Activated CD4-positive, alpha-beta memory T cell treated with anti-CD3 and anti-CD28 coated beads for 36 hours (primary cell): Measurements from ENCODE around the gene DARS2. TPM values are rescaled to one million over a fixed set of nuclear protein-coding genes. Genes with fewer than 3 reads are reported as not detected.
A peak's percentile ranks its signal among the peaks of the same experiment; 100 is the strongest.
"Not testable (repeated sequence)": the region's sequence is repeated elsewhere in the genome, so short reads cannot be mapped to it uniquely, and the experiment has no call there.

Experiments
- CTCF ChIA-PET: fragments of 350-600 bp; sonication (Branson Sonifier 250); formaldehyde crosslinking; loops from one replicate; lab custom pipeline; 2021; ENCODE audit warnings: antibody characterized with exemption, inconsistent platforms; lab: Charles Lee
- POLR2A ChIA-PET: fragments of 350-600 bp; sonication (Branson Sonifier 250); formaldehyde crosslinking; loops from one replicate; lab custom pipeline; 2021; ENCODE audit warnings: antibody characterized with exemption; lab: Charles Lee
- DNase-seq: peaks from one replicate; pipeline ENCODE4 v3.0.0-alpha.2; 2020
- H3K27ac Mint-ChIP-seq: one replicate; pipeline ENCODE4 v1.8.0; 2021; ENCODE audit warnings: mixed read lengths
- H3K27me3 Mint-ChIP-seq: one replicate; pipeline ENCODE4 v1.8.0; 2021; ENCODE audit warnings: mixed read lengths
- H3K36me3 Mint-ChIP-seq: one replicate; pipeline ENCODE4 v1.8.0; 2021; ENCODE audit warnings: mixed read lengths
- H3K4me1 Mint-ChIP-seq: one replicate; pipeline ENCODE4 v1.8.0; 2021; ENCODE audit warnings: low read depth, mixed read lengths
- H3K4me3 Mint-ChIP-seq: one replicate; pipeline ENCODE4 v1.8.0; 2021; ENCODE audit warnings: mild to moderate bottlenecking, mixed read lengths
- H3K9me3 Mint-ChIP-seq: one replicate; pipeline ENCODE4 v1.8.0; 2021; ENCODE audit warnings: mixed read lengths
- intact Hi-C: fragments of 100-400 bp; cut with micrococcal nuclease; formaldehyde crosslinking; loops from one replicate; pipeline ENCODE4 v1.15.1; 2023
- total RNA-seq, 2 experiments: library from RNA; stranded (reverse); gene quantifications; one replicate each; pipeline ENCODE4 v1.2.3, GENCODE V29; 2021

DARS2 gene
- total RNA-seq, 2 experiments from 2014 or later, result 43.1 to 43.6 TPM

- CTCF ChIA-PET, result interaction anchor here (0.7 to 3.5 kb wide), 6 partner anchors 46 to 1081 kb away, joined by 3 to 75 read pairs (median 4); partner anchors contain the start of genes KLHL20 and PRDX6
- DNase-seq, result no peak
- POLR2A ChIA-PET, result interaction anchor here (0.7 to 3.3 kb wide), 10 partner anchors 13 to 385 kb away, joined by 3 to 25 read pairs (median 4); partner anchors contain the start of genes GAS5, KLHL20 and ZBTB37
- intact Hi-C loops, result loop anchor here (1.0 to 5.0 kb wide), 8 partner anchors 44 to 1175 kb away; partner anchors contain the start of genes CACYBP, KLHL20, PRDX6 and RC3H1
- H3K36me3 Mint-ChIP-seq, result peaks cover 24% of the 10 kb centered on the region
- peak overlapping the region; percentile 98 for H3K4me3 Mint-ChIP-seq
- H3K9me3 Mint-ChIP-seq, result no peaks in the 10 kb centered on the region
- H3K4me1 Mint-ChIP-seq, result peaks cover 45% of the 10 kb centered on the region
- no peaks in the 10 kb centered on the region for H3K27me3 Mint-ChIP-seq
- peak overlapping the region; percentile 99 for H3K27ac Mint-ChIP-seq
Measured at GRCh38 chr1:173823781-173824314, 625 bp upstream of the DARS2 start.

DNA sequence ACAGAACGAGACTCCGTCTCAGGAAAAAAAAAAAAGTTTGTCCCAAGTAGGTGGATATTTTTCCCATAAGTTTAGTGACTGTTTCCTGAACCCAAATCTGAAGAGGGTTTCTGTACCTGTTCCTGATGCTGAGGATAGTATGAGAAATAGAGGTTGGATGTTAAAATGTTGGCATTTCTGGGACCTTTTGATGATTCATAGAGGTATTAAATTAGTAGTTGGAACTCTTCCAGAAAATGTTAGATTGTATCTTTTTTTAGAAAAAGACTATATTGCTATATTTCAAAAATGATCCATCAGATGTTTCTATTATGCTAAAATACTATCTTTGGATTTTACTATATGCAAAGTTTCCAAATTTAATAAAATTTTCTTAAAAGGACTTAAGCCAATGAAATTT is 3.1 kb downstream of the DARS2 start:
- intact Hi-C loops, result no loop called here
- peaks cover 23% of the 10 kb centered on the region for H3K36me3 Mint-ChIP-seq
- ChIA-PET POLR2A (no interaction called here), CTCF (interaction anchor here (0.6 to 2.4 kb wide), 2 partner anchors 33 to 398 kb away, joined by 3 to 9 read pairs; no protein-coding TSS in a partner anchor)
- no peaks in the 10 kb centered on the region for H3K27me3 Mint-ChIP-seq
- H3K4me1 Mint-ChIP-seq, result peaks cover 32% of the 10 kb centered on the region
- no peak overlapping the region for H3K4me3 Mint-ChIP-seq
- H3K27ac Mint-ChIP-seq, result no peak overlapping the region
- no peaks in the 10 kb centered on the region for H3K9me3 Mint-ChIP-seq
- no peak for DNase-seq

DNA sequence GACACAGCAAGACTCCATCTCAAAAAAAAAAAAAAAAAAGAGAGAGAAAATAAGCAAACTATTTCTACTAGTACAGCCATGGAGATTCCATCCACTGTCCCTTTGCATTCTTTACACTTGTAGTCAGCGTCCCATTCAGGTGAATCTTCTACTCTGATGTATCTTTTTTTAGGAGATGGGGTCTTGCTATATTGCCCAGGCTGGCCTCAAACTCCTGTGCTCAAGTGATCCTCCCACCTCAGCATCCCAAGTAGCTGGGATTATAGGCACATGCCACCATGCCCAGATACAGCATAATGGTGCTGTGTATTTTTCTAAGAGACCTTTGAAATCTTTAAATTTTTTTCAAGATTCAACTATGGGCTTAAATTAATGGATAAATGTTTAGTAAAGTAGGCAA is 8.3 kb downstream of the DARS2 start:
- H3K4me1 Mint-ChIP-seq, result peaks cover 5% of the 10 kb centered on the region
- no peak overlapping the region for H3K4me3 Mint-ChIP-seq
- H3K9me3 Mint-ChIP-seq, result no peaks in the 10 kb centered on the region
- POLR2A ChIA-PET, result no interaction called here
- no peaks in the 10 kb centered on the region for H3K27me3 Mint-ChIP-seq
- H3K36me3 Mint-ChIP-seq, result peaks cover 23% of the 10 kb centered on the region
- intact Hi-C loops, result no loop called here
- DNase-seq, result no peak
- H3K27ac Mint-ChIP-seq, result no peak overlapping the region
- CTCF ChIA-PET, result interaction anchor here (1.0 kb wide), 1 partner anchor 403 kb away, joined by 5 read pairs; no protein-coding TSS in a partner anchor

GRCh38 chr1:173852105-173852504 is 27.6 kb downstream of the DARS2 start:
- no peak for DNase-seq
- no peaks in the 10 kb centered on the region for H3K9me3 Mint-ChIP-seq
- no peaks in the 10 kb centered on the region for H3K27me3 Mint-ChIP-seq
- intact Hi-C loops, result no loop called here
- no peak overlapping the region for H3K4me3 Mint-ChIP-seq
- H3K4me1 Mint-ChIP-seq, result no peaks in the 10 kb centered on the region
- H3K27ac Mint-ChIP-seq, result no peak overlapping the region
- H3K36me3 Mint-ChIP-seq, result peaks cover 34% of the 10 kb centered on the region
- CTCF ChIA-PET, result interaction anchor here (0.6 to 1.0 kb wide), 2 partner anchors 174 to 421 kb away, joined by 3 to 4 read pairs; no protein-coding TSS in a partner anchor
- POLR2A ChIA-PET, result interaction anchor here (1.5 to 2.5 kb wide), 2 partner anchors 9 to 16 kb away, joined by 3 to 12 read pairs; partner anchors contain the start of genes GAS5 and ZBTB37

DNA sequence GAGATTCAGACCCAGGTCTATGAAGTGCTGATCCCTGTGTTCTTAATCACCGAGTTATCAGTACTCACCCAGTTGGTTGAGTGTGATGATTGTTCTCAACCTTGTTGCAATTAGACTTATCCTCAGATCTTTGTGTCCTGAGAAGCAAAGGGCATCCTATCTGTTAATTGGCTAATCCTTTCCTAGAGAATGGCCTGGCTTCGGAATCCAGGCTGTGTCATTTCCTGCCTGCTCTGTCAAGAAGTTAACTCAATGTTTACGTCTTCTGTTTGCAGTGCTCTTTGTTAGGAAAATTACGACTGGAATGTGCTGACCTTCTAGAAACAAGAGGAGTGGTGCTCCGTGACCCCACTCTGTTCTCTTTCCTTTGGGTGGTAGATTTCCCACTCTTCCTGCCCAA is 28.6 kb downstream of the DARS2 start:
- Mint-ChIP-seq H3K27me3 (no peaks in the 10 kb centered on the region), H3K36me3 (peaks cover 39% of the 10 kb centered on the region), H3K4me1 (no peaks in the 10 kb centered on the region), H3K9me3 (no peaks in the 10 kb centered on the region), H3K27ac (no peak overlapping the region), H3K4me3 (no peak overlapping the region)
- DNase-seq, result no peak
- intact Hi-C loops, result no loop called here
- CTCF ChIA-PET, result no interaction called here
- POLR2A ChIA-PET, result interaction anchor here (2.5 kb wide), 1 partner anchor 8 kb away, joined by 12 read pairs; no protein-coding TSS in a partner anchor

DNA sequence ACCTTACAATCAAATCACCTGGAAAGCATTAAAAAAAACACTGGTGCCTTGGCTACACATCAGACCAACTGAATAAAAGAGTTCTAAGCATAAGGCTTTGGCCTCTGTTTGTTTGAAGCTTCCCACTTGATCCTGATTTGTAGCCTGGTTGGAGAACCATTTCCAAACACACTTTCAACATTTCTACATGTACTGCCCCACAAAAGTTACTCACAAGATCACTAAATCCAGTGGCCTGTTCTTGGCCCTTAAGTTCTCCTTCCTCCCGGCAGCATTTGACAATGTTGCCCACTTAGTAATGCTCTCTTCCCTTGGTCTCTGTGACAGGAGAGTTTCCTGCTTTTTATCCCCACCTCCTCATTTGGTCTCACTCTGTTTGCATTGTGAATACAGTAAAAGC is 31.5 kb downstream of the DARS2 start:
- ChIA-PET CTCF (no interaction called here), POLR2A (interaction anchor here (1.0 kb wide), 1 partner anchor 9 kb away, joined by 3 read pairs; no protein-coding TSS in a partner anchor)
- no peaks in the 10 kb centered on the region for H3K27me3 Mint-ChIP-seq
- peaks cover 46% of the 10 kb centered on the region for H3K36me3 Mint-ChIP-seq
- intact Hi-C loops, result no loop called here
- no peaks in the 10 kb centered on the region for H3K4me1 Mint-ChIP-seq
- H3K9me3 Mint-ChIP-seq, result no peaks in the 10 kb centered on the region
- H3K27ac Mint-ChIP-seq, result peak overlapping the region; percentile 18
- H3K4me3 Mint-ChIP-seq, result no peak overlapping the region
- DNase-seq, result no peak

GRCh38 chr1:173856903-173857302 is 32.4 kb downstream of the DARS2 start:
- H3K27me3 Mint-ChIP-seq, result no peaks in the 10 kb centered on the region
- DNase-seq, result no peak
- no peak overlapping the region for H3K4me3 Mint-ChIP-seq
- no peaks in the 10 kb centered on the region for H3K9me3 Mint-ChIP-seq
- peaks cover 2% of the 10 kb centered on the region for H3K4me1 Mint-ChIP-seq
- peaks cover 44% of the 10 kb centered on the region for H3K36me3 Mint-ChIP-seq
- POLR2A ChIA-PET, result no interaction called here
- CTCF ChIA-PET, result no interaction called here
- intact Hi-C loops, result no loop called here
- no peak overlapping the region for H3K27ac Mint-ChIP-seq

DNA sequence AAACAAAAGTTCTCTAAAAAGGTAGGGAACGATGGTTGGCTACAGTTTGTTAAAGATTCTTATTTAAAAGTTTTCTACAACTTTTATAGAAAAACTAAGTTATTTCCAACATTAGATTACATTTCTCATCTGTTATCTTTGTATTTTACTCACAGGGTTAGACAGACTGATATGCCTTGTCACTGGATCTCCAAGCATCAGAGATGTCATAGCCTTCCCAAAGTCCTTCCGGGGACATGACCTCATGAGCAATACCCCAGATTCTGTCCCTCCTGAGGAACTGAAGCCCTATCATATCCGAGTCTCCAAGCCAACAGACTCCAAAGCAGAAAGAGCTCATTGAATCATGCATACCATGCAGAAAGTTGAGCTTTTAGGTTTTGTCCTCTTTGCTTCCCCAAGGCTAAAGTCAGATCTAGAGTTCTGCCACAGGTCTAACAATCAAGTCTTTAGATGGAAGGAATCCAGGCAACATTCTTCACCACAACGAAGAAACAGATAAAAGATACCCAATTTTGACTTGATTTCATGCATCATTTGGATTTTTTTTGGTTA is 33.0 kb downstream of the DARS2 start:
- H3K9me3 Mint-ChIP-seq, result no peaks in the 10 kb centered on the region

GRCh38 chr1:173859547-173859946 is 35.1 kb downstream of the DARS2 start:
- H3K27me3 Mint-ChIP-seq, H3K4me3 Mint-ChIP-seq, DNase-seq, intact Hi-C loops, H3K27ac Mint-ChIP-seq, H3K9me3 Mint-ChIP-seq: not testable (repeated sequence)
- ChIA-PET POLR2A (interaction anchor here (0.7 kb wide), 1 partner anchor 145 kb away, joined by 5 read pairs; the partner anchor contains the start of gene KLHL20), CTCF (interaction anchor here (1.3 kb wide), 1 partner anchor 56 kb away, joined by 4 read pairs; no protein-coding TSS in a partner anchor)
- Mint-ChIP-seq H3K4me1 (peaks cover 16% of the 10 kb centered on the region), H3K36me3 (peaks cover 50% of the 10 kb centered on the region)

More for the DNA sequence above, 33.0 kb downstream of the DARS2 start:
- H3K36me3 Mint-ChIP-seq, result peaks cover 44% of the 10 kb centered on the region
- CTCF ChIA-PET, result interaction anchor here (0.6 kb wide), 1 partner anchor 15 kb away, joined by 3 read pairs; no protein-coding TSS in a partner anchor
- H3K4me3 Mint-ChIP-seq, result no peak overlapping the region
- H3K27ac Mint-ChIP-seq, result peak overlapping the region; percentile 28
- intact Hi-C loops, result no loop called here
- H3K27me3 Mint-ChIP-seq, result no peaks in the 10 kb centered on the region
- DNase-seq, result no peak
- peaks cover 3% of the 10 kb centered on the region for H3K4me1 Mint-ChIP-seq
- POLR2A ChIA-PET, result interaction anchor here (1.0 kb wide), 1 partner anchor 11 kb away, joined by 3 read pairs; the partner anchor contains the start of gene ZBTB37

- intact Hi-C loops, result no loop called here
- Mint-ChIP-seq H3K4me1 (peaks cover 20% of the 10 kb centered on the region), H3K4me3 (no peak overlapping the region), H3K27me3 (no peaks in the 10 kb centered on the region), H3K27ac (peak overlapping the region; percentile 30), H3K36me3 (peaks cover 52% of the 10 kb centered on the region), H3K9me3 (no peaks in the 10 kb centered on the region)
- POLR2A ChIA-PET, result interaction anchor here (0.5 to 2.1 kb wide), 4 partner anchors 8 to 145 kb away, joined by 3 to 12 read pairs (median 6); partner anchors contain the start of genes CENPL, DARS2 and KLHL20
- CTCF ChIA-PET, result interaction anchor here (1.3 to 2.0 kb wide), 2 partner anchors 55 to 358 kb away, joined by 4 to 5 read pairs; no protein-coding TSS in a partner anchor
- no peak for DNase-seq
Measured at GRCh38 chr1:173860065-173860464, 35.6 kb downstream of the DARS2 start.

GRCh38 chr1:173861731-173862145 is 37.3 kb downstream of the DARS2 start:
- H3K36me3 Mint-ChIP-seq, result peaks cover 60% of the 10 kb centered on the region
- H3K27ac Mint-ChIP-seq, result peak overlapping the region; percentile 98
- H3K4me3 Mint-ChIP-seq, result no peak overlapping the region
- intact Hi-C loops, result no loop called here
- peaks cover 34% of the 10 kb centered on the region for H3K4me1 Mint-ChIP-seq
- no peaks in the 10 kb centered on the region for H3K9me3 Mint-ChIP-seq
- H3K27me3 Mint-ChIP-seq, result no peaks in the 10 kb centered on the region
- ChIA-PET POLR2A (interaction anchor here (1.7 to 2.2 kb wide), 4 partner anchors 9 to 37 kb away, joined by 5 to 12 read pairs (median 7); partner anchors contain the start of genes CENPL and DARS2), CTCF (interaction anchor here (2.0 kb wide), 1 partner anchor 356 kb away, joined by 5 read pairs; no protein-coding TSS in a partner anchor)
- DNase-seq, result no peak
